Pulmonary artery endothelial cell (primary cell): Measurements from ENCODE around the gene TMEM164. TPM values are rescaled to one million over a fixed set of nuclear protein-coding genes. Genes with fewer than 3 reads are reported as not detected.

Experiments
- DNase-seq: peaks from one replicate; pipeline ENCODE4 v3.0.0-alpha.2; 2011; ENCODE audit warnings: low read depth, low spot score
- total RNA-seq: library from RNA; depleted of rRNA; stranded (reverse); fragments of >200 nt; gene quantifications from 2 replicates; pipeline ENCODE4 v1.2.3, GENCODE V29; 2014

TMEM164 gene
- total RNA-seq, 1 donor from 2014 or later, result 25.1 TPM

DNA sequence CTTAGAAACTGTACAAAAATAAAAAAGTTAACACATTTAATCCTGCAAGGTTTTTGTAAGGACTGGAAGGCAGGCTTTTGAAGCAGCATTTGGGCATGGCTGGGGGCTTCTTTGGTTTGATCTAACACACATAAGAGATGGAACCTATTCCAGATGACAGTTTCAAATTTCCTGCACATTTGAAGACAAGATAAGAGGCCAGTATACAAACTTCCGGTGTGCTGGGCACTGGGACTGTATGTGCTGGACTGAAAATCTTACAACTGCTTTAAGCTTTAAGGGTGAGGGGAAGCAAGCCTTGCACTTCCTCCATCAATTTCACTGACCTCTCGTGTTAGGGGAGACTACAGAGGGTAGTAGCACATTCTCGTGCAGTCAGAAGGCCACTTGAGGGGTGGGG, 192.1 kb downstream of the TMEM164 start:
- DNase-seq, result no peak

DNA sequence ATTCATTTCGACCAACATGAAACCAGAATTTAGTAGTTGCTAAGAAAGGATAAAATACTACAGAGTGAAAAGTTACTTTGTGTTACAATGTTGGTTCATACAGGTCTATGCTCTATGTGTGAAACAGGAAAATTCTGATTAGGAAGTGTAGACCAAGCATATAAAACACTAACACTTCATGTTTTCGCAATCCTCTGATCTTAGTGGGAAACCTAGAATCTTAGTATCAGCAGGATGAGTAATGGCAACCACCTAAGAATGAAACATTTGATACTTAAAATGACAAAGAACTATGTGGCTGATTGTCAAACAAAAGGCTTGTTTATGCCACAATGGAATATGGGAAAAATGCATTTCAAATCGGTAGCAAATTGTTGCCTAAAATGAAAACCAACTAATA, 198.9 kb downstream of the TMEM164 start:
- DNase-seq, result no peak

DNA sequence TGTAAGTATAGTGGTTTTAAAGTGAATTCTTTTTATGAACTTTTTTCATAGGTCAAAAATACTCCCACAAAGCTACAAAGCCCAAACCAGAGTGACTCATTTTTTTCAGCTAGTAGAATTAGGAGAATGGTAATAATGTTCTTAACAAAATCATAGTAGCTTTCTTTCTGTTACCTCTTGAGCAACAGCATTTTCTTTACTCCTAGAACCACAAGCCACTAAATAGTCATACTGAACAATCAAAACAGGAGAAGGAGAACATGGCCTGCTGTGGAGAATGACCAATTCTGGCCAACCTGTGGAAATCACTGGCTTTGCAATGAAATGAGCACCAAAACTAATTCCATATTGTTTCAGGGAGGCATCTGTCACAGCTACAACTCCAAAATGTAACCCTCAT, 202.1 kb downstream of the TMEM164 start:
- DNase-seq, result no peak

DNA sequence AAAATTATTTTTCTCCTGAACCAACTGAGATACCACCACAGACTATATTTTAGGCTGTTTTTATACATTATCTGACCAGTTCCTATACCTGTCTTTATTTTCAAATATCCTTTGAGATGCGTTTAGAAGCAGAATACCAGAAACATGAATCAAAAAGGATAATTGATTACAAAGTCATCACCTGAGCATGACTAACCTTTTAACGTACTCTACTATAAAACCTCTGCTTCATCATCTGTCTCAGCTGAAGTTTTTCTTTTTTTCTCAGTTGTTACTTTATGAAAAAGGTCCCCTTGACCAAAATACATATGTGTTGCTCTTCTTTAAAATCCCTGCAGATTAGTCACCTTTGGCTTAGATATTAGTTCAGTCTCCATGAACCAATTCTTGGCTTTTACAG, 205.2 kb downstream of the TMEM164 start:
- DNase-seq, result no peak

DNA sequence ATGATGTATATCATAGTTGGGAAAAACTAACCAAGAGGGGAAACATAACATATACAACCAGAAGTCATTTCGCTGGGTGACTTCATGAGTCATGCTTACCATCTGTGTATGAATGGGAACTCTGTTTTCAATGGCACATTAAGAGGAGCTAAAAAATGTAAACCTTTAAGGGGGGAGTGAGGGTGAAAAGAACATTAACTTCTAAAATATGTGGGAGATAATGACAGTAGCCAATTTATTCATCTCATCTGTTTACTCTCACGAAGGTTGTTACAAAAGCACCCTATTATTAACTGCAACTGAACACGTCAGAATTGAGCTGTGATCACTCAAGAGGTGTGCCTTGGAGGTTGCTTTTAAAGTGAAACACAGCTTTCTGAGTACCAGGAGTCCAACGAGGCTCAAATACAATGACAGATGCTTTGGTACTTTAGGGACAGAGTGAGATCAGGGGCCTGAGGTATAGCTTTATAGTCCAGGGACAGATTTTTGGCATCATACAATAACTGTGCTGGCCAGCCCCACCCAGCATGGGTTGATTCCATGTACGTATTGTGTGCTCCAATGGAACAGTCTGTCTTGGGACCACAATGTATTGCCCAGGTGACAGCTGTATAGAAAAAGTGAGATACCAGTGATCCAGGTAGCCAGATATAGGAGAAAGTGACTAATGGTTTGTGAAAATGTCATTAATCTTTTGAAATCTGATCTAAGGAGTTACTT, 207.7 kb downstream of the TMEM164 start:
- no peak for DNase-seq

DNA sequence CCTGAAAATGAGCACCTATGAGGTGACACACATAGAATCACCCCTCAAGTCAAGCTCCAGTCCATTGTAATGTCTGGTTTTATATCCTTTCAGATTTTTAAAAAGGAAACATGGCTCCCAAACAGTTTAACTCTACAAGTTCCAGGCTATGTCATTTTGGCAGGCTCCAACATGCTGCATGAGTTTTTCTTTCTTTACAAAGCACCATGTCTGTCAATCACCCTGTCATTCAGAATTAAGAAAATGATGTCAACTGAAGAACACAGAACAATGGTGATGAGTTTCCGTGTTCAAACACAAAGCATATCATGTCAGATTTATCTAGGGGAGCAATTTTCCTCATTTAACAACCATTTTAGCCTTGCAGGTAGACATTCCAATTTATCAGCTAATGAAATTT, 208.4 kb downstream of the TMEM164 start:
- DNase-seq, result no peak

DNA sequence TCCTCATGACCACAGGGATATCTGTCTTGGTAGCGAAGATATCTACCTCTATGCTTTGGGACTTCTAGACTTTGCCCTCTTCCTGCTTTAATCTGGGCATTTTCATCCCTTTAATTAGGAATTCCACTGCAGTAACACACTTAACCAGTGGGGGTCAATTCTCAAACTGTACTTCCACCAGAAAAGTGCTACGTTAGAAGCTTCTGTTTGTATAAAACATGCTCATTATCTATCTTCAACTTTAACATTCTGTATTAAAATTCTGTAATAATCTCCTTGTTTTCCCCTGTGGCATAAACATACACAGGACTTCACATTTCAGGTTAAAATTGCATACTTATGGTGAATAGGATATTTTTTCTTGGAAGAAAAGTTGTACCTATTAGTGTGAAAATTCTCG, 209.4 kb downstream of the TMEM164 start:
- DNase-seq, result no peak

DNA sequence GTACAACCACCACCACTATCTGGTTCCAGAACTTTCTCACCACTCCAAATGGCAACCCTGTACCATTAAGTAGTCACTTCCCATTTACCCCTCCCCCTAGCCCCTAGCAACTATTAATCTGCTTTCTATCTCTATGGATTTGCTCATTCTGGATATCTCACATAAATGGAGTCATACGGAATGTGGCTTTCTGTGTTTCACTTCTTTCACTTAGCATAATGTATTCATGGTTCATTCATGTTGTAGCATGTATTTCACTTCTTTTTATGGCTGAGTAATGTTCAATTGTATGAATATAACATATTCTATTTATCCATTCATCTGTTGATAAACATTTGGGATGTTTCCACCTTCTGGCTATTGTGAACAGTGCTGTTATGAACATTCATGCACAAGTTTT, 210.3 kb downstream of the TMEM164 start:
- DNase-seq, result no peak

DNA sequence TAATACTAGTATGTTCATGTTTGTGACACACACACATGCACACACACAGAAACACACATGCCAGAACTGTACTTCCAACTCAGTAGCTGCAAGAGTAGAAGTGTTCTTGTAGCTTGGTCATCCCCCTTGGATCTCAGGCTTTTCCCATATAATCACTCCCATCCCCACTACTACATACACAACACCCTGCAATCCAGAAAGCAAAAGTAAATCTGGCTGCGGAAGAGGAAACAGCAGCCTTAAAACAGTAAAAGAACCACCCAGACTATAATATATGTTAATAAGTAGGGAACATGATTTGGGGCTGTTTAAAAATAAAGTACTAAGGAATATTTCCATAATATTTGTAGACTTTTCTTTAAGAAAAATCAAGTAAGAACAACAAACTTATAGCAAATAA, 211.8 kb downstream of the TMEM164 start:
- no peak for DNase-seq

DNA sequence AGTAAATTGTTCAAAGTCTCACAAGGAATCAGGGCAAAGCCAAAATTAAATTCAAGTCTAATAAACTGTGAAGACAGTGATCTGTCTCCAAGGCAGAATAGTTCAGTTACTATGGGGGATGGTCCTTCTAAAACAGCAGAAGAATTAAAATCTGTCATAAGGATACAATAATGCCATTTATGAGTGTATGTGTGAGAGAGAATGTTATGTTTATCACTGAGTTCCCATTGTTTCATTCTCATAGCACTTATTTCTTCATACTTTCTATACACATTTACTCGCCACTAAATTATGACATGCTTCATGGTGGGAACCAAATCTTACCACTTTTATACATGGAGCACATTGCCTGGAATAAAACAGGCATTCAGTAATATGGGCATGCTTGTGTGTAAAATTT, 212.5 kb downstream of the TMEM164 start:
- no peak for DNase-seq

DNA sequence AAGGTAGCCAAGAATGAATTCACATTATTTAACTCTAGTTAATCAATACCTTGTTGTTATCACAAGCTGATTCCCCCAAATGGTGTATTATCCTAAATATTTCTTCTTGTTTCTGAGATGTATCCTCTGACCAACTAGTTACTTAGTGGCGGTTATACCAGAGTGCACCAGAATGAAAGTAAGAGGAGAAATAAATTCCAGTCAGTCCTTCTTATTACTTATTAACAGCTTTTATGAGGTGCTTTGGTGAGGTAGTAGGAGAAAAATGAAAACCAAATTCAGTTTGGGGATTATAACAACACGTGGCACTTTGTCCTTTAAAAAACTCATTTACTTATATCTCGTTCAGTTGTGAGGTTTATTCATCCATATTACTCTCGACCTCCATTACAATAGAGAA, 213.1 kb downstream of the TMEM164 start:
- DNase-seq, result no peak

DNA sequence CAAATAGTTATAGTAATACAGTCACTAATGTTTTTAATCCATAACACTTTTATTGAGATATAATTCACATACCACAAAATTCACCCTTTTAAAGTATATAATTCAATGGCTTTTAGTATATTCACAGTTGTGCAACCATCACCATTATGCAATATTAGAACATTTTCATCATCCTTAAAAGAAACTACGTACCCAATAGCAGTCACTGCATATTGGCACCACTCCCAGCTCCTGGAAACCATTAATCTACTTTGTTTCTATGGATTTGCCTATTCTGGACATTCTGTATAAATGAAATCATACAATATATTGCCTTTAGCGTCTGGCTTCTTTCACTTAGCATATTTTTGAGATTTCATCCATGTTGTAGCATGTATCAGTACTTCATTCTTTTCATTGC, 215.7 kb downstream of the TMEM164 start:
- no peak for DNase-seq

DNA sequence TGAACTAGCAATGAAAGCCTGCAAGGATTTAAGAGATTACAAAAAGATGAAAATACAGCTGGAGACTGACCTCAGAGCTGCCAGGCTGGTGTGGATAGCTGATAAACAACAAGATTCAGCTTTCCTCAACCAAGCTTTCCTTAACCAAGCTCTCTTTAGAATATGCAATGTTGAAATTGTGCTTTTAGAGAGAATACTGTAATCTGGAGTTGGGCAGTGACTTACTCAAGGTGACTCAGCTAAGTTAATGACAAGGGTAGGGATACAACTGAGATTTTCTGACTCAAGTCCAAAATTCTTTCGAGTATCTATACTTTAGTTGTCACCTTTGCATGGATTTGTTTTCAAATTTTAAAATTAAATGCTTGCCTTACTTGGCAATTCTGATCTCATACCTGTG, 217.0 kb downstream of the TMEM164 start:
- DNase-seq, result no peak

DNA sequence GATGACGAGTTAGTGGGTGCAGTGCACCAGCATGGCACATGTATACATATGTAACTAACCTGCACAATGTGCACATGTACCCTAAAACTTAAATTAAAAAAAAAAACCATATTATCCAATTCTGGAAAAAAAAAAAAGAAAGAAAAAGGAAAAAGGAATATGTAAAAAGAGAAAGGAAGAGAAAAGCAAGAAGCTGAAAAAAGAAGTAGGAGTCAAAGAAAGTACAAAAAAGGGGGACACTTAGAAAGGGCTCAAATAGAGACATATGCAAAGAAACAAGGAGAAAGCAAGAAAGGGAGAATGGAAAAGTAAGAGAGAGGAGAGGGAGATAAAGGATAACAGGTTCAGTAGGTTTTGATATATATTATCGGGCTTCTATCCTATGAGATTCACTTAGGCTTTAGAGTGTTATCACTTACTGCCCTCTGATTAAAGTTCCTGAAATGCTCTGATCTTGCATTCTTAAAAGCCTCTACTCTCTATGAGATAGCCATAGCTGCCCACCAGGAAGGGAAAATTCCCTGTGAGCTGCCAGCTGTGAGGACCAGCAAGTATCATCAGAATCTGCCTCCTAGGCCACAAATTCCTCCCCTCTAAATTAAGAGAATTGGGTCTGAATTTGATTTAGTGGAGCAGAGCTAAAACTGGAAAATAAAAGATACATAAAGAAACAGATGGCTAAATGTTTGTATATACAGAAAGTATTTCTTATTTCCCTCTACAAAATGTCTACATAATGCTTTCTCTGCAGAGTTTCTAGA, 219.8 kb downstream of the TMEM164 start:
- DNase-seq, result no peak

DNA sequence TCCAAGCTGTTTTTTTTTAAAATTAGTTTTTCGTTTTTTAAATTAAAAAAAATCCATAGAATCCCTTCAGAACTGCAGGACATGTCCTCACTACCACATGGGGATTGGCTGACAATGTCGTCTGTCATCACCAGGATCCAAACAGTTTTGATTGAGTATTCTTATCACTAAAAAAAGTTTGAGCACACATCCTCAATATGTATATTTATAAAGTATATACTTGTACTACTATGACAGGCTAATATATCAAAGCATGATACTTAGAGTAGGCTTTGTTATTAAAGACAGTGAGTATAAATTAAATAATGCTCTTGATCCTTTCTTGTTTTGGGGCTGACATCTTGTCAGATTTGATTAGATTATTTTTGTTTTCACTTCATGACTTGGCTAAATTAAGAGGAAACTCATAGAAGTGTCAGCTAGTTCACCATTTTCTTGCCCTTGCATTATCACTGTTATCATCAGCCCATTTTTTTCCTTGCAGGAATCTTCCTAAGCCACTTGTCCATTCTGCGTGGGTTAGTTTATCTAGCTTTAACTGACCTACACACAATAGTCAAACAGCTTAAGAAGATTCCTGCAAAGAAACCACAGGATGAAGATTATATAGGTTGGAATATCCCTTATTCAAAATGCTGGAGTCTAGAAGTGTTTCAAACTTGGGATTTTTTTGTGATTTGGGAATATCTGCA, 222.2 kb downstream of the TMEM164 start:
- no peak for DNase-seq

DNA sequence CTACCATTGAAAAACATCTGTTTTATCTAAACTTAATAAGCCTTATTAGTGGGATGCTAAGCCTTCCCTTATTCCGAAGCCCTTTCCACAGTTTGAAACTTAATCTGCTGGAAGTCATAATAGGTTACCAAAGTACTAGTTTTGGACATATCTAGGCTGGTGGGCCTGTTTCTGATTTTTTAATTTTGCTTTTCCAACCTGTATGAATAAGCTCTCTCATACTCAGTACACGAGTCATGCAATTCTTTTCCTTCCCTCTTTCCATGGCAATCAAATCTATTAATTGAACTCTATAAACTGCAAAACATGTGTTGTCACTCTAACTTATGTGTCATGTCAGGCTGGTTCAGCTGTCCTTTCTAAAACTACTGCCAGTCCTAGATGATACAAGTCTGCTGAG, 224.0 kb downstream of the TMEM164 start:
- DNase-seq, result no peak
